GM18858 (cell line): ENCODE measurements around the gene MAD1L1.
"Not testable (repeated sequence)": the region's sequence is repeated elsewhere in the genome, so short reads cannot be mapped to it uniquely, and the experiment has no call there.

ENCODE experiments used
- ATAC-seq: cut with Tn5 transposase; IDR thresholded peaks from one replicate; pipeline ENCODE4 v1.9.1; 2021; ENCODE audit not compliant: unreplicated experiment

The MAD1L1 gene

GRCh38 chr7:1849351-1850041 is 383.2 kb downstream of the MAD1L1 start:
- no peak for ATAC-seq

DNA sequence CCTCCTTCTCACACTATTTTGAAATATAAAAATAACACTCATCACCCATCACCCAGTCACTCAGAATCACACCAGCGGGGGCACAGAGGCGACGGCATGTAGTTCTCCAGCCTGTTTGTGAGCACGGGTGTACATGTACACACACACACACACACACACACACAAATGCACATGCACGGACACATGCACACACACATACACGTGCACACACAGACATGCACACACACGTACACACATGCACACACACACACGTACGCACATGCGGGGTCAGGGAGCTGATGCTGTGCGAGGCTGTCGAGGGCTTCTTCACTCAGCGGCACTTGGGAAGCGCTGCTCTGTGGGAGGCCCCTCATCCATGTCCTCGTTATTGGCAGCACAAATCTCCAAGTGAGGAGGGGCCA is 383.8 kb downstream of the MAD1L1 start:
- ATAC-seq, result no peak

DNA sequence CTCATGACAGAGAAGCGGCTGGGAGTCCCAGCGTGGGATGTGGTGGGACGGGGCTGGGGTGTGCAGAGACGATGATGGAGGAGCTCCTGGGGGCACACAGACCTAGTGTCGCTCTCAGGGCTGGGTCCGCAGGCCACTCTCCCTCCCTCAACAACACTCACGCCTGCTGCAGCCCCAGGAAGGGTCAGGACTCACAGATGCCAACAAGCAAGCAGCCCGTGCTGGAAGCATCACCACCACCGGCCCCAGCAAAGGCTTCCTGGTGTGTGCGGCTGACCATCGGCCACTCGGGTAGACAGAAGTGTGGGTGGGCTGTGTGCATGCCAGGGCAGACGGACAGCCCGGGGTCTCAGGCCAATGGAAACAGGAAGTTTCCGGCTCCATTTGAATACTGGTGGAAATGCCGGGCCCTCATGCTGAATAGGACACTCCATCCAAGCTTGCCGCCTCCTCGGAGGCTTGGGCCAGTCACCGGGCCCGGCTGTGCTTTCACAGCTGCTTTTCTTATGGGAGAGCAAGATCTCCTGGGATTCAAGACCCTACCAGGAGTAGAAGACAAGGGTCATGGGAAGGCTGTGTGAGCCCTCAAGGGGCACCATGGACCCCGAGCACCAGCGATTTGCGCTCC is 384.6 kb downstream of the MAD1L1 start:
- ATAC-seq, result no peak

- no peak for ATAC-seq
Measured at GRCh38 chr7:1847260-1848001, 385.3 kb downstream of the MAD1L1 start.

GRCh38 chr7:1846331-1847065 is 386.2 kb downstream of the MAD1L1 start:
- ATAC-seq, result no peak

DNA sequence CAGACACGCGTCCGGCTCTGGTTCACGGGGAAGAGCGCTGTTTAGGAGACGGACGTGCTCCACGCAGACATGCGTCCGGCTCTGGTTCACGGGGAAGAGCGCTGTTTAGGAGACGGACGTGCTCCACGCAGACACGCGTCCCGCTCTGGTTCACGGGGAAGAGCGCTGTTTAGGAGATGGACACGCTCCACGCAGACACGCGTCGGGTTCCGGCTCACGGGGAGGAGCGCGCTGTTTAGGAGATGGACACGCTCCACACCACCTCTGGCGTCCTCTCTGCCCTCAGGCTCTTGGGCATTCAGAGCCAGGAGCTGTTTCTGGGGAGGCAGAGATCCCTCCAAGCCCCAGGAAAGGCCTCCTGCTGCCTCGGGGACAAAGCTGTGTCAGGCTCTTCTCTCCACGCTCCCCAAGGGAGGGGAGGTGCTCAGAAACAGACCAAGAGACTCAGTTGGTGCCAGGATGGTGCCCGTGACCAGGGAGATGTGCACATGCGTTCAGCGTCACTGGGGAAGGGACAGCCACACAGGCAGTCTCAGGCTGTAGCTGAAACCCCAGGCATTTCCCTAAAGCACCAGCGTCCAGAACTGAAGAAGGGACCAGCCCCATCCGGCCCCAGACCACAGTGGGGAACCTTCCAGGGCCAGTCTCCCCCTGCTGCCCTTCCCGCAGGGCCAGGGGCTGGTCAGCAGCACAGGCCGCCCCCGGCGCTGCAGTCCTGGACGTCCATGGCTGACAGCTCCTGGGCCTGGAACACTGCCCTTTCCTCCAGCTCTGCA is 387.0 kb downstream of the MAD1L1 start:
- ATAC-seq, result no peak

DNA sequence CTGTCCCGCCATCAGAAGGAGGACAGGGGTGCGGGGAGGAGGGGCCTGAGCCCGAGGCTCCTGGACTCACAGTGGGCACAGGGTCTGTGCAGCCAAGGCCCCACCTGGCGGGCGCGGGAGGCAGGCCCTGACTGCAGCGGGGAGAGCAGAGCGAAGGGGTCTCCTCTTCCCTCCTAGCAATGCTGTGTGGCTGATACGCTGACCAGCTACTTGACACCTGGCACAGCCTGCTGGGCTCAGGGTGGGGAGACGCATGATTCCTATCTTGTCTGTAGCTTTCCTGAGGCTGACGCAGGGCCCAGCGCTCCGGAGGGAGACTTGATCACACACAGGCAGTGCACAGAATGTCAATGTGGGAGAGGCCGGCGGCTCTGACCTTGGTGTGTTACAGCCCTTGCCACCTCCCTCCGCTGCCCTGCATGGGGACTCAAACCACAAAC is 387.8 kb downstream of the MAD1L1 start:
- no peak for ATAC-seq

DNA sequence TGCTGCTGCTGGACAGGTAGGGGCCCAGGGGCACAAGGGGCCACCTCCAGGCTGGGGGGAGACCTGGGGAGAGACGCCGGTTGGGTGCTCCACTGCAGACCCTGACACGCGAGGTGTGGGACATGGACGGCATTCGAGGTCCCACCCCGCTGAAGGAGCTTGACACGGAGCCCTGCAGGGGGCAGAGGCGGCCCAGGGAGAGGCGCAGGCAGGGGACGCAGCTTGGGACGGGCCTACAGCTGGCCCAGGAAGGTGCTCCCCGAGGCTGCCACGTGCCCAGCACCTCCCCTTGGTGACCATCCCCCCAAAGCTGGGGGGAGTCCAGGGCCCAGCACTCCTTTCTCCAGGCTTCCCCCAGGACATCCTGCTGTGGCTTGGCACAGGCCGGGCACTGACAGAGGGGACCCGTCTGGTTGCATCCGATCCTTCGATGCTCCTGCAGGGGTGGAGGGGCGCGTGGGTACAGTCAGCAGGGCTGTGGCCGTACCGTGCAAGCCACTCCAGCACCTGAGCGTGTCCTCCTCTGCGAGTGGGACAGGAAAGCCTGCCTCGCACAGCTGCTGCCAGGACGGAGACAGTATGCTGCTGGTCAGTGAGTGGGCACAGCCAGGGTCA is 388.3 kb downstream of the MAD1L1 start:
- ATAC-seq, result no peak

- no peak for ATAC-seq
Measured at GRCh38 chr7:1843921-1844335, 388.8 kb downstream of the MAD1L1 start.

DNA sequence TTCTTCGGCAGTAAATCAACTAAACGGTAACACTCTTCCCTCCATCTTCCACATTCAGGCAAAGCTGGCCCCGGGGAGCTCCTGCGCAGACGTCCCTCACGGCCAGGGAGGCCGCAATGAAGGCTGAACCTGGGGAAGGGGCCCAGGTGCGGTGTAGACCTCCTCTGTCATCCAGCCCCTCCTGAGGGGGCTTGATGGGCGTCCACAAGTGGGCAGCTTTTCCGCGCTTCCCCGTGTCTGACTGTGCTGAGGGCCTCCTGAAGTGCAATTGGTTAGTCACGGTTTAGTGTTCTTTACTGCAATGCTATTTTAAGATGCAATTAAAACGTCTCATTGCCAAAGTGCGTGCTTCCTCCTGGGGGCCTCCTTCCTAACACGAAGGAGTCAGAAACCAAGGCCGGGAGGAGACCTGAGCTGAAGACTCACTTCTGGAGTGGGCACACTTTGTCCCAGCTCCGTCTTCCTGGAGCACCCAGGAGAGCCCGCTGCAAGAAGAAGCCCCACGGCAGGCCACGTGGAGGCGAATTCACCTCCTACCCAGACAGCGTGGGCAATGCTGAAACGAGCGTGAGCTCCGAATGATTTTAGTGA is 389.4 kb downstream of the MAD1L1 start:
- no peak for ATAC-seq

DNA sequence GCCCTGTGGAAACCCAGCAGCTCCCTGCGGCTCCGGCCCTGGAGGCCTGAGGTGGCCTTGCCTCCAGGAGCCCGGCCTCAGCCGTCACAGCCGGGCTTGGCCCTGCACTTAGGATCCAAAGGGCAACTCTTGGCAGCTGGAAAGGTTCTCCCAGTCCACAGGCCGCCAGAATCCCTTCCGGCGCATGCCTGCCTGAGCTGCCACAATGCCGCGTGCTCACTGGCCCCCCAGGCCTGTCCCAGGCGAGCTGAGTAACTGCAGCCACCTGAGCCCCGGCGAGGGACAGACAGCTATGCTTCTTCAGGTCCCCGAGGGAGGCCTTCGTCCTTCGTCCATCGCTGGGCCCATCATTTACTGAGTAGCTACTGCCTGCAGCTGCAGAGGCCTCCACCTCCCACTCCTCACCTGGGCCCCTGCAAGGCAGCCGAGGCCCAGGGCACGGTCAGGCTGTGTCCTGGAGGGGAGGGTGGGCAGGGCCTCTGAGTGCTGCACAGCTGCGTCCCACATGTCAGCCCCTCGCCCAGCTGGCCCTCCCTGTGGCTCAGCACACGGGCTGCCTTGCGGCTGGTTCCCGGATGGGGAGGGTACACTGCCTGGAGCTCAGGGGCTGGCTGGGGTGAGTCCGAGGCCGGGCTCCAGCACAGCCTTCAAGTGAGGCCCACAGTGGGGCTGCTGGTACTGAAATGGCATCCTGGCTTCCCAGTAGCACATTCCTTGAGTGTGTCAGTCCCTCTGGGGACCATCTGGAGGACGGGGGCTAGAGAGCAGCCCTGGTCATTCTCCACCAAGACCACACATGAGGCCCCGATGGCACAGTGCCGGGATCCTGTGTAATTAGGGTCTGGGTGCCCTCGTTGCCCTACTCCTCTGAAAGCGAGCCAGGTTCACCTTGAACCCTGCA is 390.2 kb downstream of the MAD1L1 start:
- no peak for ATAC-seq

- not testable (repeated sequence) for ATAC-seq
Measured at GRCh38 chr7:1841286-1842021, 391.3 kb downstream of the MAD1L1 start.

GRCh38 chr7:1840744-1841143 is 392.0 kb downstream of the MAD1L1 start:
- not testable (repeated sequence) for ATAC-seq

GRCh38 chr7:1839701-1840100 is 393.0 kb downstream of the MAD1L1 start:
- no peak for ATAC-seq

GRCh38 chr7:1838911-1839531 is 393.7 kb downstream of the MAD1L1 start:
- ATAC-seq, result not testable (repeated sequence)

DNA sequence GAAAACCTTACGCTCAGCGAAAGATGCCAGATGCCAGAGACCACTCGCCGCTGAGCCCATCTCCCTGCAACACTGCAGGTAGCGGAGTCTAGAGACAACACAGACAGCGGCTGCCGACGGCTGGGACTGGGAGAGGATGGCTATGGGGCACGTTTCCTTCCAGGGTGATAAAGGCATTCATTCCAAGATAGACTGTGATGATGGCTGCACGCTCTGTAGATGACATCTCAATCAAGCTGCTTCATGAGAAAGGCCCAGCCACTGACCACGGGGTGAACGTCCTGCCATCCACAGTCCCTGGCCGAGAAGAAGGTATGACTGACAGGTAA is 394.2 kb downstream of the MAD1L1 start:
- not testable (repeated sequence) for ATAC-seq

- ATAC-seq, result not testable (repeated sequence)
Measured at GRCh38 chr7:1837696-1838543, 394.8 kb downstream of the MAD1L1 start.
